ENCODE measurements around the gene ASB18. TPM values are rescaled to one million over a fixed set of nuclear protein-coding genes. Genes with fewer than 3 reads are reported as not detected.
"Not testable (repeated sequence)": the region's sequence is repeated elsewhere in the genome, so short reads cannot be mapped to it uniquely, and the experiment has no call there.

ASB18 gene
- total RNA-seq, 4 donors from 2014 or later = not detected

- Histone ChIP-seq H3K4me1 (no peaks in the 10 kb centered on the region), H3K27ac (no peak overlapping the region), H3K27me3 (no peaks in the 10 kb centered on the region), H3K36me3 (no peaks in the 10 kb centered on the region), H3K4me3 (no peak overlapping the region), H3K9me3 (no peaks in the 10 kb centered on the region)
- no peak for DNase-seq
- TF ChIP-seq CTCF (IDR thresholded peaks at IDR 0.05) (no peak), POLR2A (IDR thresholded peaks at IDR 0.05) (no peak)
- intact Hi-C loops (cut with DNase I; ENCODE audit: low total_unique reads) = no loop called here
Observed at GRCh38 chr2:236286873-236287545, 22.8 kb upstream of the ASB18 start.

GRCh38 chr2:236284208-236284607 lies 20.0 kb upstream of the ASB18 start:
- no peak overlapping the region for H3K4me3 ChIP-seq
- no peak overlapping the region for H3K27ac ChIP-seq
- DNase-seq = no peak
- no peaks in the 10 kb centered on the region for H3K4me1 ChIP-seq
- no peaks in the 10 kb centered on the region for H3K27me3 ChIP-seq
- no peaks in the 10 kb centered on the region for H3K9me3 ChIP-seq
- intact Hi-C loops (cut with DNase I; ENCODE audit: low total_unique reads) = no loop called here
- no peak for TF ChIP-seq POLR2A (IDR thresholded peaks at IDR 0.05)
- TF ChIP-seq CTCF (IDR thresholded peaks at IDR 0.05) = no peak
- H3K36me3 ChIP-seq = no peaks in the 10 kb centered on the region

GRCh38 chr2:236282406-236282805 lies 18.2 kb upstream of the ASB18 start:
- Histone ChIP-seq H3K27me3 (no peaks in the 10 kb centered on the region), H3K36me3 (no peaks in the 10 kb centered on the region), H3K4me1 (no peaks in the 10 kb centered on the region), H3K27ac (no peak overlapping the region), H3K9me3 (no peaks in the 10 kb centered on the region), H3K4me3 (no peak overlapping the region)
- intact Hi-C loops (cut with DNase I; ENCODE audit: low total_unique reads) = no loop called here
- no peak for DNase-seq
- TF ChIP-seq CTCF (IDR thresholded peaks at IDR 0.05) (no peak), POLR2A (IDR thresholded peaks at IDR 0.05) (no peak)

GRCh38 chr2:236281423-236281822 lies 17.2 kb upstream of the ASB18 start:
- no peaks in the 10 kb centered on the region for H3K4me1 ChIP-seq
- no peaks in the 10 kb centered on the region for H3K9me3 ChIP-seq
- TF ChIP-seq POLR2A (IDR thresholded peaks at IDR 0.05) = no peak
- DNase-seq = no peak
- H3K36me3 ChIP-seq = no peaks in the 10 kb centered on the region
- no peak overlapping the region for H3K27ac ChIP-seq
- H3K4me3 ChIP-seq = no peak overlapping the region
- intact Hi-C loops (cut with DNase I; ENCODE audit: low total_unique reads) = no loop called here
- H3K27me3 ChIP-seq = no peaks in the 10 kb centered on the region

GRCh38 chr2:236273126-236273525 lies 8.9 kb upstream of the ASB18 start:
- no peaks in the 10 kb centered on the region for H3K36me3 ChIP-seq
- intact Hi-C loops (cut with DNase I; ENCODE audit: low total_unique reads) = no loop called here
- TF ChIP-seq CTCF (IDR thresholded peaks at IDR 0.05) (no peak), POLR2A (IDR thresholded peaks at IDR 0.05) (no peak)
- H3K9me3 ChIP-seq = no peaks in the 10 kb centered on the region
- H3K27me3 ChIP-seq = no peaks in the 10 kb centered on the region
- no peak for DNase-seq
- no peak overlapping the region for H3K4me3 ChIP-seq
- no peaks in the 10 kb centered on the region for H3K4me1 ChIP-seq
- H3K27ac ChIP-seq = no peak overlapping the region

GRCh38 chr2:236271851-236272250 lies 7.6 kb upstream of the ASB18 start:
- no peaks in the 10 kb centered on the region for H3K27me3 ChIP-seq
- DNase-seq = no peak
- no peak overlapping the region for H3K27ac ChIP-seq
- intact Hi-C loops (cut with DNase I; ENCODE audit: low total_unique reads) = no loop called here
- H3K9me3 ChIP-seq = no peaks in the 10 kb centered on the region
- TF ChIP-seq CTCF (IDR thresholded peaks at IDR 0.05) = no peak
- no peak for TF ChIP-seq POLR2A (IDR thresholded peaks at IDR 0.05)
- no peak overlapping the region for H3K4me3 ChIP-seq
- no peaks in the 10 kb centered on the region for H3K4me1 ChIP-seq
- H3K36me3 ChIP-seq = no peaks in the 10 kb centered on the region

GRCh38 chr2:236269876-236270275 lies 5.7 kb upstream of the ASB18 start:
- H3K27ac ChIP-seq; H3K9me3 ChIP-seq; H3K27me3 ChIP-seq; H3K4me3 ChIP-seq; intact Hi-C loops (cut with DNase I; ENCODE audit: low total_unique reads); H3K36me3 ChIP-seq; H3K4me1 ChIP-seq; DNase-seq: not testable (repeated sequence)

Measured in uterus (tissue), 4 donors.